Activated naive CD8-positive, alpha-beta T cell treated with anti-CD3 and anti-CD28 coated beads, Interleukin-2, amount 50 U/mL, for 24 hours (primary cell): ENCODE data around the gene MRPL21.

ENCODE experiments used
- ATAC-seq: fragments of 150-1000 bp; cut with Tn5 transposase; one replicate; pipeline ENCODE4 v1.10.0; 2021
- DNase-seq: peaks from one replicate; pipeline ENCODE4 v3.0.0; 2021
- H3K27ac Mint-ChIP-seq: one replicate; pipeline ENCODE4 v1.8.0; 2021; ENCODE audit warnings: mild to moderate bottlenecking, mixed read lengths
- H3K27me3 Mint-ChIP-seq: one replicate; pipeline ENCODE4 v1.8.0; 2021; ENCODE audit warnings: mixed read lengths
- H3K36me3 Mint-ChIP-seq: one replicate; pipeline ENCODE4 v1.8.0; 2021; ENCODE audit warnings: low read depth, mixed read lengths
- H3K4me1 Mint-ChIP-seq: one replicate; pipeline ENCODE4 v1.8.0; 2021; ENCODE audit warnings: mixed read lengths
- H3K4me3 Mint-ChIP-seq: one replicate; pipeline ENCODE4 v1.8.0; 2021; ENCODE audit warnings: mild to moderate bottlenecking, moderate library complexity, mixed read lengths
- H3K9me3 Mint-ChIP-seq: one replicate; pipeline ENCODE4 v1.8.0; 2021; ENCODE audit warnings: mixed read lengths

Gene MRPL21

DNA sequence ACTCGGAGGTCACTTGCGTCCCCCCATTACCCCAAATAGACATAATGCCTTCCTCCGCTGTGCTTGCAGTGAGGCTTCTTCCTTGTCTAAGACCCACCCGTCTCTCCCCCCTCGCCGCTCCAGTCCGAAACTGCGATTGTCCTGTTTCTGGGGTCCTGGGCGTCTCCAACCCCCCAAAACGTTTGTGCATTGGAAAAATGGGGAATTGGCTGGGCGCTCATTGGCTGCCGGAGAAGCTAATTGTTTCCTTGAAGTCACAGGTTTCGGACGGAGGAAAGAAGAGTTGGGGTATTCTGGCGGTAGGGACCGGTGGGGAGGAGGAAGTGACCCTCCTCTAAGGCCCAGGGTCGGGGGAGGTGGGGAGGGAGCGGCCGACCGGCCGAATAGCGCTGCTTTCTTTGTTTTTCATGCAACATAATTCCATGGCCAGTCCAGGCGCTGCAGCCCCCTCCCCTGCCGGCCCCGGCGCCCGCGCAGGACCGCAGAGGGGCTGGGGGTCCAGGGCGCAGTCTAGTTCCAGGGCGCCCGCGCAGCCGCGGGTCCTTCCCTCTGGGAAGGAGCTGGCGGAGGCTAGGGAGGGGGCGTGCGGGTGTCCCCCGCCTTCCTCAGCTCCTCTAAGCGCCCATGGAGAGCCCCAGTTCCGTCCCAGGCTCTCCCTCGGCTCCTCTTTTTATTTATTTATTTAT is 49.2 kb downstream of the MRPL21 start:
- no peak overlapping the region for H3K27ac Mint-ChIP-seq
- H3K4me1 Mint-ChIP-seq, result peaks cover 4% of the 10 kb centered on the region
- ATAC-seq, result no peak
- no peaks in the 10 kb centered on the region for H3K9me3 Mint-ChIP-seq
- H3K27me3 Mint-ChIP-seq, result peaks cover 28% of the 10 kb centered on the region
- no peaks in the 10 kb centered on the region for H3K36me3 Mint-ChIP-seq
- H3K4me3 Mint-ChIP-seq, result no peak overlapping the region
- DNase-seq, result no peak

GRCh38 chr11:68852628-68853027 is 51.0 kb downstream of the MRPL21 start:
- no peak for ATAC-seq
- H3K4me3 Mint-ChIP-seq, result no peak overlapping the region
- peaks cover 30% of the 10 kb centered on the region for H3K27me3 Mint-ChIP-seq
- no peak for DNase-seq
- no peaks in the 10 kb centered on the region for H3K36me3 Mint-ChIP-seq
- no peaks in the 10 kb centered on the region for H3K9me3 Mint-ChIP-seq
- no peak overlapping the region for H3K27ac Mint-ChIP-seq
- peaks cover 4% of the 10 kb centered on the region for H3K4me1 Mint-ChIP-seq

GRCh38 chr11:68848429-68848828 is 55.2 kb downstream of the MRPL21 start:
- H3K4me1 Mint-ChIP-seq, result peaks cover 7% of the 10 kb centered on the region
- H3K36me3 Mint-ChIP-seq, result no peaks in the 10 kb centered on the region
- no peak overlapping the region for H3K4me3 Mint-ChIP-seq
- H3K27me3 Mint-ChIP-seq, result peaks cover 19% of the 10 kb centered on the region
- no peaks in the 10 kb centered on the region for H3K9me3 Mint-ChIP-seq
- ATAC-seq (no peak), DNase-seq (no peak)
- H3K27ac Mint-ChIP-seq, result no peak overlapping the region

- no peak overlapping the region for H3K27ac Mint-ChIP-seq
- H3K4me3 Mint-ChIP-seq, result no peak overlapping the region
- H3K27me3 Mint-ChIP-seq, result peaks cover 10% of the 10 kb centered on the region
- peaks cover 14% of the 10 kb centered on the region for H3K4me1 Mint-ChIP-seq
- ATAC-seq (no peak), DNase-seq (no peak)
- H3K36me3 Mint-ChIP-seq, result no peaks in the 10 kb centered on the region
- H3K9me3 Mint-ChIP-seq, result no peaks in the 10 kb centered on the region
These were observed 56.2 kb downstream of the MRPL21 start for GRCh38 chr11:68847395-68847794.

- H3K27ac Mint-ChIP-seq, result no peak overlapping the region
- ATAC-seq, result no peak
- H3K4me3 Mint-ChIP-seq, result no peak overlapping the region
- H3K9me3 Mint-ChIP-seq, result no peaks in the 10 kb centered on the region
- DNase-seq, result no peak
- H3K36me3 Mint-ChIP-seq, result no peaks in the 10 kb centered on the region
- peaks cover 7% of the 10 kb centered on the region for H3K27me3 Mint-ChIP-seq
- peaks cover 19% of the 10 kb centered on the region for H3K4me1 Mint-ChIP-seq
These were observed 58.2 kb downstream of the MRPL21 start for GRCh38 chr11:68845351-68846002.

DNA sequence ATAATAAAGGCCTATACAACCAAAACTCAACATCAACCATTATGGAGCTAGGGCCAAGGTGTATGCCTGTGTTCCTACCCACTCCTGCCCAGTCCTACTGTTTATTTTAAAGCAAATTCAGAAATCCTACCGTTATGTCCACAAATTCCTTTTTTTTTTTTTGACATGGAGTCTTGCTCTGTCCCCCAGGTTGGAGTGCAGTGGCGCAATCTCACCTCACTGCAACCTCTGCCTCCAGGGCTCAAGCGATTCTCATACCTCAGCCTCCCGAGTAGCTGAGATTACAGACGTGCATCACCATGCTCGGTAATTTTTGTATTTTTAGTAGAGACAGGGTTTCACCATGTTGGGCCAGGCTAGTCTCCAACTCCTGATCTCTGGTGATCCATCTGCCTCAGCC is 58.8 kb downstream of the MRPL21 start:
- Mint-ChIP-seq H3K27ac (no peak overlapping the region), H3K9me3 (no peaks in the 10 kb centered on the region), H3K4me3 (no peak overlapping the region), H3K4me1 (peaks cover 26% of the 10 kb centered on the region), H3K36me3 (no peaks in the 10 kb centered on the region), H3K27me3 (peaks cover 7% of the 10 kb centered on the region)
- ATAC-seq (no peak), DNase-seq (no peak)

DNA sequence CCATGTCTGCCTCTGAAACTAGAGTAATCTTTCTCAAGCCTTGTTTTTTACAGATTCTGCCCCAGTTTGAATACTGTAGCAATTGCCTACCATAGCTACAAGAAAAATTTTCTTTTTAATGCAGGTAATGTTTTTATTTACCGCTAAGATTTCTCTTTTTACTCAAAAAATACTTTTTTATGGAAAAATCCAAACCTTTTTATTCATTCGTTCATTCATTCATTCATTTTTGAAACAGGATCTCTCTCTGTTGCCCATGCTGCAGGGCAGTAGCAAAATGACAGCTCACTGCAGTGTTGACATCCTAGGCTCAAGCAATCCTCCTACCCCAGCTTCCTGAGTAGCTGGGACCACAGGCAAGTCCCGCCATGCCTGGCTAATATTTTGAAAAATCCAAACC is 59.3 kb downstream of the MRPL21 start:
- H3K9me3 Mint-ChIP-seq, result no peaks in the 10 kb centered on the region
- H3K4me3 Mint-ChIP-seq, result peak overlapping the region; percentile 87
- H3K4me1 Mint-ChIP-seq, result peaks cover 30% of the 10 kb centered on the region
- DNase-seq (no peak), ATAC-seq (no peak)
- H3K27me3 Mint-ChIP-seq, result peaks cover 7% of the 10 kb centered on the region
- no peak overlapping the region for H3K27ac Mint-ChIP-seq
- H3K36me3 Mint-ChIP-seq, result no peaks in the 10 kb centered on the region

DNA sequence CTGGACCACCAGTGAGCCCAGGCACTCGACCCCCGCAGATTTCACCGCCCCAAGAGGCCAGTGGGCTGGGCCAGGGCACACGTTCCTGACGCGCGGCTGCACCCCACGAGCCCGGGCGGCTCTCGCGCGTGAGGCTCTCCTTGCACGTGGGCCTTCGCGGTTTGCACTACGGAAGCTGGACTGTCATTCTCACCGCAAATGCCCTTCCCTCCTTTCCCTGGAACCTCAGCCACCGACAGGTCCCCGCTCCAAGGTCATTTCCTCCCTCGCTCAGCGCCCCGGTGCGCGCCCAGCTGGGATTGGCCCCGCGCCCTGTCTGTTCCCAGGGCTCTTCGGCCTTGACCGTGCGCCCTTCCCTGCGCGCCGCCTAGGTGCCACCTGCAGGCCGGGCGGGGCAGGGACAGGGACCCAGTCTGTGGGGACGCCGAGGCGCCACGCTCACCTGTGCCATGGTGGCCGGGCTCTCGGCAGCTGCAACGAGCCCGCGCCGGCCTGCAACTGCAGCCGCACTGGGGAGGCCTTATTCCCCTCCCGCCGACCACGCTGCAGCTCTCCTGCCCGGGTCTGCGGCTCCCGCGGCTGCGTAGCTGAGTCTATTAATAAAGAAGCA is 59.8 kb downstream of the MRPL21 start:
- H3K36me3 Mint-ChIP-seq, result no peaks in the 10 kb centered on the region
- peak overlapping the region; percentile 87 for H3K4me3 Mint-ChIP-seq
- H3K27me3 Mint-ChIP-seq, result peaks cover 7% of the 10 kb centered on the region
- DNase-seq (peak; percentile 82), ATAC-seq (peak; percentile 78)
- peak overlapping the region; percentile 42 for H3K27ac Mint-ChIP-seq
- H3K9me3 Mint-ChIP-seq, result no peaks in the 10 kb centered on the region
- H3K4me1 Mint-ChIP-seq, result peaks cover 33% of the 10 kb centered on the region

DNA sequence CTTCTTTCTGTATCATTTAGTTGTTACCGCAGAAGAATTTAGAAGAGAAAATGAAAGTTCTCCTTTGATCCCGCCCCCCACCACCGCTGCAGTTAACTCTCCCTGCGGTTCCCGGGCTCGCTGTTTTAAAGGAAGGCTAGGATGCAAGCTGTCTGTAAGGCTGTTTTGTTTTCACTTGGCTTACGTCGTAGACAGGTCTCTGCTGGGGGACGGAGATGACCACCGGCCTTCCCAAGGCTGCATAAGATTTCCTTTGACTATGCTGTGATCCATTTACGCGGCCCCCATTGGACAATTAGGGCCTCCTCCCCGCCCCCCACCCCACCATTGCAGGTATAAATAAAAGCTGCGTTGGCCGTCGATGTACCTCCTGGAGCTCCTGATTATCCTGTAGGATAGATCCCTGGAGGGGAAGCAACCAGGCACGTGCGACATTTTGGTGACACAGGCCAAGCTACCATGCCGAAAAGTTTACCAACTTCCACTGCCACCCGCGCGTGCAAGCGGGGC is 60.5 kb downstream of the MRPL21 start:
- DNase-seq (peak; percentile 54), ATAC-seq (no peak)
- Mint-ChIP-seq H3K4me3 (peak overlapping the region; percentile 87), H3K27ac (peak overlapping the region; percentile 72), H3K27me3 (peaks cover 5% of the 10 kb centered on the region), H3K4me1 (peaks cover 39% of the 10 kb centered on the region), H3K9me3 (no peaks in the 10 kb centered on the region), H3K36me3 (no peaks in the 10 kb centered on the region)

DNA sequence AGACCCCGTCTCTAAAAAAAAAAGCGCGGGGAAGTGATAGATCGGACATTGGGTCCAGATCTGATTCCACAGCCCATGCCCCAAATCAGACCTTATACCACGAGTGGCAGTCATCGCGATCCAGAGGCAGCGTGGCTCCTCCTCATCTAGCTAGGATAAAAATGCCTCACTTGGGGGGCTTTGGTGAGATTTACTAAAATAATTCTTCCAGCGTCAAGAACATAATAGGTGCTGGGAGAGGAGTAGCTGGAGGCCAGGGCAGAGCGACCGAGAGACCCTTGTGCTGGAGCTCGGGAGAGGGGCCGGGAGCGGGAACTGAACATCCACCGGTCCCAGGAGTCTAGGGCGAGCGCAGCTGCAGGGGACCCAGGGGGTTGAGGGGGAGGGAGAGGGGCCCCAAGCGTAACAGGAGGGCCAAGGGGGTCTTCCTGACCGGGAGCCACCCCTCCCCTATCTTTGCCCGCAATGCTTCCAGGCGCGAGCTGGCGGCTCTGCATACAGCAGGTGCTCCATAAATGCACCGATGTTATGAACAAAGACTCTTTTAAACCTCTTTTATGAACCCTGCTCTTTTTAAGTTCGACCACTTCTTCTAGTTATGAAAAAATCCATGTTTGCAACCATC is 61.1 kb downstream of the MRPL21 start:
- DNase-seq (peak; percentile 16), ATAC-seq (no peak)
- Mint-ChIP-seq H3K27ac (peak overlapping the region; percentile 72), H3K27me3 (peaks cover 5% of the 10 kb centered on the region), H3K36me3 (no peaks in the 10 kb centered on the region), H3K9me3 (no peaks in the 10 kb centered on the region), H3K4me3 (peak overlapping the region; percentile 87), H3K4me1 (peaks cover 45% of the 10 kb centered on the region)

- DNase-seq (peak; percentile 77), ATAC-seq (peak; percentile 31)
- Mint-ChIP-seq H3K4me3 (peak within 1 kb of the TSS; percentile 87), H3K27ac (peak within 1 kb of the TSS; percentile 72), H3K36me3 (no peaks in the 10 kb centered on the region), H3K27me3 (peaks cover 5% of the 10 kb centered on the region), H3K9me3 (no peaks in the 10 kb centered on the region), H3K4me1 (peaks cover 51% of the 10 kb centered on the region)
These were observed 61.8 kb downstream of the MRPL21 start, which contains the start of gene CPT1A for GRCh38 chr11:68841718-68842426. Gene CPT1A, minus strand, starts transcription at chr11:68841916. Its CDS starts 26,442 bp downstream, at chr11:68815474.
